ENCODE results near the gene NIPSNAP3A. TPM values are rescaled to one million over a fixed set of nuclear protein-coding genes. Genes with fewer than 3 reads are reported as not detected.

The NIPSNAP3A gene
- polyA plus RNA-seq, 2 of the 4 experiments (the other 2 are of a cell fraction) = 20.1 to 34.5 TPM

DNA sequence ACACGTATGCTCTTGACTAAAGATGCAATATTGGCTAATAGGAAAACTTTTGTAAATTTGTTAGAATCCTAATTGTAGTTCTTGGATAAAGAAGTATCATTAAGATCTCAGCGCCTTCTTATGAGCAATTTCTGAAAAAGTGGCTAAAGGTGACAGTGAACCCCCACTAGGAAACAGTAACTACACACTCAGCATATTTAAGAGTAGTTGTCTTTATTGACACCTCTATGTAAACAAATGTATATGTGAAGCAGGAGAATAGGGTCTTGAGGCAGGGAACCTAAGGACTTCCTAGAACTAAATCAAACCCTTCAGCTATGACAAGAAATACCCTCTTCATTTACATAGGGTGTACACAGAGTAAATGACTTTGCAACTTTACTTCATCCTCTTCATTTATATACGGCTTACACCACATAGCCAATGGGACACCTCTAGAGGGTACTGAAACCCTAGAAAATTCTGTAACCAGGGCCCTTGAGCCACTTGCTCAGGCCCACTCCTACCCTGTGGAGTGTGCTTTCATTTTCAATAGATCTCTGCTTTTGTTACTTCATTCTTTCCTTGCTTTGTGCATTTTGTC is 2.8 kb downstream of the NIPSNAP3A start:
- Histone ChIP-seq H3K27ac (no peak overlapping the region), H3K4me3 (no peak overlapping the region), H3K4me2 (no peak overlapping the region), H3K9me3 (no peaks in the 10 kb centered on the region), H3K4me1 (peaks cover 13% of the 10 kb centered on the region; the same call in 2 of the 3 replicates)
- WGBS (ENCODE audit: missing lambda C conversion rate) = 92% methylated on average over 3 of the region's 3 CpGs
- CTCF ChIA-PET = no interaction called here
- TF ChIP-seq, protein P1, sequence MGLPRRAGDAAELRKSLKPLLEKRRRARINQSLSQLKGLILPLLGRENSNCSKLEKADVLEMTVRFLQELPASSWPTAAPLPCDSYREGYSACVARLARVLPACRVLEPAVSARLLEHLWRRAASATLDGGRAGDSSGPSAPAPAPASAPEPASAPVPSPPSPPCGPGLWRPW (IDR thresholded peaks at IDR 0.05) = no peak
- TF ChIP-seq MAFK (IDR thresholded peaks at IDR 0.05; ENCODE audit: partially characterized antibody) = peak; percentile 70
- DNase-seq (ENCODE audit: low read depth in 1 of 2, low spot score in 1 of 2) (no peak), ATAC-seq (no peak), FAIRE-seq (no peak)
- POLR2A ChIA-PET = no interaction called here

GRCh38 chr9:104758974-104759373 is 11.5 kb downstream of the NIPSNAP3A start:
- CTCF ChIA-PET = interaction anchor here (0.6 kb wide), 1 partner anchor 410 kb away, joined by 3 read pairs; no protein-coding TSS in a partner anchor
- DNase-seq (ENCODE audit: low read depth in 1 of 2, low spot score in 1 of 2) = no peak
- POLR2A ChIA-PET = no interaction called here
- H3K9me3 ChIP-seq = 0 out of 3 replicates have a peak, but pooled peaks cover 3% of the 10 kb centered on the region
- no peak overlapping the region for H3K27ac ChIP-seq
- H3K4me3 ChIP-seq = no peak overlapping the region
- WGBS (ENCODE audit: missing lambda C conversion rate) = 91% methylated on average over 3 of the region's 3 CpGs
- no peak overlapping the region for H3K4me2 ChIP-seq
- FAIRE-seq = no peak
- ATAC-seq = no peak
- H3K4me1 ChIP-seq = no peaks in the 10 kb centered on the region
- TF ChIP-seq FOSL2 (IDR thresholded peaks at IDR 0.05) = no peak
- no peak for TF ChIP-seq FOSL2 (CRISPR knock-in tag; IDR thresholded peaks at IDR 0.05)
- no peak for TF ChIP-seq BCL3 (IDR thresholded peaks at IDR 0.05)
- no peak for TF ChIP-seq MAZ (IDR thresholded peaks at IDR 0.05; ENCODE audit: borderline replicate concordance, low read depth, low read length)
- no peak for TF ChIP-seq GATA3 (IDR thresholded peaks at IDR 0.05; ENCODE audit: borderline replicate concordance)
- TF ChIP-seq PHF8 (IDR thresholded peaks at IDR 0.05; ENCODE audit: borderline replicate concordance, low read depth) = no peak
- no peak for TF ChIP-seq PBX3 (IDR thresholded peaks at IDR 0.05)
- TF ChIP-seq JUNB (IDR thresholded peaks at IDR 0.05) = no peak
- no peak for TF ChIP-seq ZFP36 (IDR thresholded peaks at IDR 0.05; ENCODE audit: borderline replicate concordance, partially characterized antibody)

GRCh38 chr9:104765138-104765537 is 17.7 kb downstream of the NIPSNAP3A start:
- POLR2A ChIA-PET = no interaction called here
- no peak for FAIRE-seq

GRCh38 chr9:104766025-104766424 is 18.5 kb downstream of the NIPSNAP3A start:
- POLR2A ChIA-PET = no interaction called here
- DNase-seq (ENCODE audit: low read depth in 1 of 2, low spot score in 1 of 2) = no peak
- H3K27ac ChIP-seq = no peak overlapping the region
- no peak for FAIRE-seq
- no peak overlapping the region for H3K4me2 ChIP-seq
- H3K4me1 ChIP-seq = no peaks in the 10 kb centered on the region
- no peak for ATAC-seq
- no peak overlapping the region for H3K4me3 ChIP-seq
- WGBS (ENCODE audit: missing lambda C conversion rate) = 88% methylated on average over 7 of the region's 7 CpGs
- TF ChIP-seq MAX (IDR thresholded peaks at IDR 0.05) = no peak
- no peak for TF ChIP-seq HEYL (CRISPR knock-in tag; IDR thresholded peaks at IDR 0.05)
- TF ChIP-seq SREBF2 (IDR thresholded peaks at IDR 0.05) = no peak
- TF ChIP-seq MAZ (IDR thresholded peaks at IDR 0.05; ENCODE audit: borderline replicate concordance, low read depth, low read length) = no peak
- no peak for TF ChIP-seq NFE2L2 (conservative IDR thresholded peaks at IDR 0.05; ENCODE audit: low read length)
- TF ChIP-seq RAD21 (conservative IDR thresholded peaks at IDR 0.05 in 1 of 2, IDR thresholded peaks at IDR 0.05 in 1 of 2) = no peak
- TF ChIP-seq POLR2AphosphoS2 (conservative IDR thresholded peaks at IDR 0.05; ENCODE audit: low read length) = no peak
- no peak for TF ChIP-seq ZFP36 (IDR thresholded peaks at IDR 0.05; ENCODE audit: borderline replicate concordance, partially characterized antibody)
- no peak for TF ChIP-seq ATOH8 (CRISPR knock-in tag; IDR thresholded peaks at IDR 0.05; ENCODE audit: low read depth)
- TF ChIP-seq CEBPB (IDR thresholded peaks at IDR 0.05) = no peak
- TF ChIP-seq BHLHE40 (IDR thresholded peaks at IDR 0.05; ENCODE audit: low read depth, low read length) = no peak
- no peak for TF ChIP-seq JUNB (IDR thresholded peaks at IDR 0.05)
- TF ChIP-seq, protein P2, sequence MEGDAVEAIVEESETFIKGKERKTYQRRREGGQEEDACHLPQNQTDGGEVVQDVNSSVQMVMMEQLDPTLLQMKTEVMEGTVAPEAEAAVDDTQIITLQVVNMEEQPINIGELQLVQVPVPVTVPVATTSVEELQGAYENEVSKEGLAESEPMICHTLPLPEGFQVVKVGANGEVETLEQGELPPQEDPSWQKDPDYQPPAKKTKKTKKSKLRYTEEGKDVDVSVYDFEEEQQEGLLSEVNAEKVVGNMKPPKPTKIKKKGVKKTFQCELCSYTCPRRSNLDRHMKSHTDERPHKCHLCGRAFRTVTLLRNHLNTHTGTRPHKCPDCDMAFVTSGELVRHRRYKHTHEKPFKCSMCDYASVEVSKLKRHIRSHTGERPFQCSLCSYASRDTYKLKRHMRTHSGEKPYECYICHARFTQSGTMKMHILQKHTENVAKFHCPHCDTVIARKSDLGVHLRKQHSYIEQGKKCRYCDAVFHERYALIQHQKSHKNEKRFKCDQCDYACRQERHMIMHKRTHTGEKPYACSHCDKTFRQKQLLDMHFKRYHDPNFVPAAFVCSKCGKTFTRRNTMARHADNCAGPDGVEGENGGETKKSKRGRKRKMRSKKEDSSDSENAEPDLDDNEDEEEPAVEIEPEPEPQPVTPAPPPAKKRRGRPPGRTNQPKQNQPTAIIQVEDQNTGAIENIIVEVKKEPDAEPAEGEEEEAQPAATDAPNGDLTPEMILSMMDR (IDR thresholded peaks at IDR 0.05) = no peak
- TF ChIP-seq NR3C1 (IDR thresholded peaks at IDR 0.05) = no peak
- no peak for TF ChIP-seq BCL3 (IDR thresholded peaks at IDR 0.05)
- CTCF ChIA-PET = no interaction called here
- 0 out of 3 replicates have a peak, but pooled peaks cover 3% of the 10 kb centered on the region for H3K9me3 ChIP-seq

More at GRCh38 chr9:104765138-104765537, 17.7 kb downstream of the NIPSNAP3A start:
- Histone ChIP-seq H3K9me3 (0 out of 3 replicates have a peak, but pooled peaks cover 3% of the 10 kb centered on the region), H3K4me3 (no peak overlapping the region), H3K4me2 (no peak overlapping the region), H3K27ac (no peak overlapping the region), H3K4me1 (no peaks in the 10 kb centered on the region)
- CTCF ChIA-PET = no interaction called here
- TF ChIP-seq NFE2L2 (conservative IDR thresholded peaks at IDR 0.05; ENCODE audit: low read length) (no peak), BHLHE40 (IDR thresholded peaks at IDR 0.05; ENCODE audit: low read depth, low read length) (no peak), JUN (IDR thresholded peaks at IDR 0.05) (no peak)
- ATAC-seq (no peak), DNase-seq (ENCODE audit: low read depth in 1 of 2, low spot score in 1 of 2) (no peak)
- 87% methylated on average over 5 of the region's 5 CpGs for WGBS (ENCODE audit: missing lambda C conversion rate)

Measured in A549 (cell line).